Measurements from ENCODE around the gene ELOVL6.

- TF ChIP-seq CTCF (IDR thresholded peaks at IDR 0.05) (no peak), POLR2A (IDR thresholded peaks at IDR 0.05) (no peak), EP300 (IDR thresholded peaks at IDR 0.05) (no peak), POLR2AphosphoS5 (IDR thresholded peaks at IDR 0.05) (no peak)
These were observed 69.9 kb downstream of the ELOVL6 start for GRCh38 chr4:110128472-110128919.
